ENCODE measurements around the gene ANO3.
"Not testable (repeated sequence)": the region's sequence is repeated elsewhere in the genome, so short reads cannot be mapped to it uniquely, and the experiment has no call there.

ANO3 gene

DNA sequence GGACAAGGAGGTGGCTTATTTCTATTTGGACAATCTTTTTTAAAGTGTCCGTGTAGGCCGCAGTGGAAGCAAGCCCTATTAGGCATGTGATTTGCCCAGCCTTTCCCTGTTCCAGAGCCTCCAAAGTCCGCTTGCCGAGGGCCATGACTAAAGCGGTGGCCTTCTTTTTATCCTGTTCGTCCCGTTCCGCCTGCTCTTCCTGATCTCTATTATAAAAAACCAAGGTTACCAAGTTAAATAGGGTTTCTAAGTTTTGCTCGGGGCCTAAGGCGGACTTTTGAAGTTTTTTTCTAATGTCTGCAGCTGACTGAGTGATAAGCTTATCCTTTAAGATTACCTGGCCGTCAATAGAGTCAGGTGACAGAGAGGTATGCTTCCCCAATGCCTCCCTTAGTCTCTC is 261.8 kb downstream of the ANO3 start:
- no peak overlapping the region for H2AFZ ChIP-seq (ENCODE audit: low read length, unreplicated experiment)
- H3K4me1 ChIP-seq (ENCODE audit: control insufficient read depth, insufficient read depth, low read length, unreplicated experiment) = no peaks in the 10 kb centered on the region
- H3K36me3 ChIP-seq (ENCODE audit: insufficient read depth, low read length) = no peaks in the 10 kb centered on the region
- H3K27me3 ChIP-seq (ENCODE audit: insufficient read depth, low read length) = no peaks in the 10 kb centered on the region
- H3K27ac ChIP-seq (ENCODE audit: low read depth, low read length) = no peak overlapping the region
- H3K79me2 ChIP-seq (ENCODE audit: control insufficient read depth, insufficient read depth, low read length, unreplicated experiment) = no peaks in the 10 kb centered on the region
- H3K4me3 ChIP-seq (ENCODE audit: low read depth, low read length) = no peak overlapping the region

DNA sequence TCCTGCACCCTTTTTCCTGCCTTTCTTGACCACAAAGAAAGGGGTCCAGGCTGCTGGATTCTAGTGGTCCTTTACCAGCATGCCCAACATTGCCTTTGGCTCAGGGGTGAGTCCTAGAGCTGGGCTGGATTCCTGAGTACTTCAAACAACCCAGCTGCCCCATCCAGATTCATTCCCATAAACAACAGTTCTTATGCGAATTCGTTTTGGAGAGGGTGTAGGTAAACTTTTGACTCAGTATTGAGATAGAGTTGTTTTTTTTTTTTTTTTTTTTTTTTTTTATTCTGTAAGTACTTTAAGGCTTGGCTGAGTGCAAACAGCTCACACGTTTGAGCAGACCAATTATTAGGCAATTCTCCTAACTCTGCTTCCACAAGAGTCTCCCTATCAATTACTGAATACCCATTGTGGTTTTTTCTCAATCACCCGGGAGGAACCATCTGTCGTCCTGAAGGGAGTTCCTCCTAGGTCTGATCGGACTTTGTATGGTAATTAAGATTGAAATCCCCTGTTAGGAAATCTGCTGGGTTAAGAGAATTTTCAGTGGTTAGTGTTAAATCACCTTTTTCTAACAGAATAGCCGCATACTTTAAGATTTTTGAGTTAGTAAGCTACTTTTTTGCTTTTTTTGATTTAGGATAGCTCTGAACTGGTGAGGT is 263.4 kb downstream of the ANO3 start:
- H2AFZ ChIP-seq (ENCODE audit: low read length, unreplicated experiment); H3K4me3 ChIP-seq (ENCODE audit: low read depth, low read length); H3K27me3 ChIP-seq (ENCODE audit: insufficient read depth, low read length); H3K27ac ChIP-seq (ENCODE audit: low read depth, low read length); H3K79me2 ChIP-seq (ENCODE audit: control insufficient read depth, insufficient read depth, low read length, unreplicated experiment); H3K36me3 ChIP-seq (ENCODE audit: insufficient read depth, low read length): not testable (repeated sequence)
- peaks cover 12% of the 10 kb centered on the region for H3K4me1 ChIP-seq (ENCODE audit: control insufficient read depth, insufficient read depth, low read length, unreplicated experiment)

DNA sequence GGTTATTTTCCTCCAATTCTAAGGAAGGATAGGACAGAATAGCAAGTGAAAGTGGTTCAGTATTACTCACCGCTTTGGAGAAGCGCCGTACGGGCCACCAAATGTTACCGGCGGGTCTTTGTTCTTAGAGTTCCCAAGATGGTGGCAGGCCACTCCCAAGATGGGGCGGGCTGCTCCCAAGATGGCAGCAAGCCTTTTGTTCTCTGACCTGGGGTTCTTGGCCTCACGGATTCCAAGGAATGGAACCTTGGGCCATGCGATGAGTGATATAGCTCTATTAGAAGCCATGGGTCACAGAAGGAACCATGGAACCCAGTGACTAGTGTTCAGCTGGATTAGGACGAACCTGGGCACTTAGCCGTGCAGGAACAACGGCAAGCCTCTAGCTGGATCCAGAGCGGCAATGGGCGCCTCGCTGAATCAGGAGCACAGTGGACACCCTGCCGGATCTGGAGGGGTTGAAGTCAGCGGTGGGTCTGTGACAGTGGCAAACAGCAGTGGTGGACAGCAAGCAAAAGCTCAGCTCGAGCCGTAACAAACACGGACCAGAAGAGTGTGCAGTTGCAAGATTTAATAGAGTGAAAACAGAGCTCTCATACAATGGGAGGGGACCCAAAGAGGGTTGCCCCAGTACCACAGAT is 265.2 kb downstream of the ANO3 start:
- H3K27me3 ChIP-seq (ENCODE audit: insufficient read depth, low read length); H3K79me2 ChIP-seq (ENCODE audit: control insufficient read depth, insufficient read depth, low read length, unreplicated experiment); H3K36me3 ChIP-seq (ENCODE audit: insufficient read depth, low read length); H2AFZ ChIP-seq (ENCODE audit: low read length, unreplicated experiment); H3K4me3 ChIP-seq (ENCODE audit: low read depth, low read length); H3K27ac ChIP-seq (ENCODE audit: low read depth, low read length): not testable (repeated sequence)
- H3K4me1 ChIP-seq (ENCODE audit: control insufficient read depth, insufficient read depth, low read length, unreplicated experiment) = peaks cover 12% of the 10 kb centered on the region

DNA sequence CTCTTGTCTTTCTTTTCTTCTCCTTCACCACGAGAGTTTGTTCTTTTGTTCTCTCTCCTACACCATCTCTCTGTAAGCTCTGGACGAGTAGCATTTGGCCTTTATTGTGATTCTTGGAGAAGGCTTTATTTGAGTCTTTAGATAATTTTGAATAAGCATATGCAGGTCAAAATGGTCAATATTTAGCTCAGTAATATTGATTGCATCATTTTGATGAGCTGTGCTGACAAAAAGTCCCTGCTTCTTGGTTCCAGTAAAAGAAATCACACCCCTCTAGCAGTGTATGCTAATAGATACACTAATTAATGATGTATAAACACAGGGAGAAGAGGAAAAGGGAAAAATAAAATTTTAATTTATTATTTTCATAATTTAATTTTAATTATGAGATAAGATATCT is 266.0 kb downstream of the ANO3 start:
- H3K79me2 ChIP-seq (ENCODE audit: control insufficient read depth, insufficient read depth, low read length, unreplicated experiment) = no peaks in the 10 kb centered on the region
- H2AFZ ChIP-seq (ENCODE audit: low read length, unreplicated experiment) = no peak overlapping the region
- peaks cover 12% of the 10 kb centered on the region for H3K4me1 ChIP-seq (ENCODE audit: control insufficient read depth, insufficient read depth, low read length, unreplicated experiment)
- H3K27me3 ChIP-seq (ENCODE audit: insufficient read depth, low read length) = no peaks in the 10 kb centered on the region
- no peak overlapping the region for H3K27ac ChIP-seq (ENCODE audit: low read depth, low read length)
- H3K4me3 ChIP-seq (ENCODE audit: low read depth, low read length) = no peak overlapping the region
- H3K36me3 ChIP-seq (ENCODE audit: insufficient read depth, low read length) = no peaks in the 10 kb centered on the region

DNA sequence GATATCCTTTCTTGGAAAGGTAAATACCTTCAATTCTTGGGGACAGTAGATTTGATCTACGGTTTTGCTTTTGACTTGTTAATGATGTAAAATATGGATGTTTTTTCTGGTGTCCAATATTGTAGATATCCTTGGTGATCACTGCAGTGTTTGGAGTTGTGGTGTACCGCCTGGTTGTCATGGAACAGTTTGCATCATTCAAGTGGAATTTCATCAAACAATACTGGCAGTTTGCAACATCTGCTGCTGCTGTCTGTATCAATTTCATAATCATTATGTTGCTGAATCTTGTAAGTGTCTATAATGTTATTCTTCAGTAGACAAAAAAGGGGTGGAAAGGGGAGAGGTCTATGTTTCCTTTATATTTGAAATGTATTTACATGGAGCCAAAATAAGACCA is 267.5 kb downstream of the ANO3 start:
- peaks cover 12% of the 10 kb centered on the region for H3K4me1 ChIP-seq (ENCODE audit: control insufficient read depth, insufficient read depth, low read length, unreplicated experiment)

DNA sequence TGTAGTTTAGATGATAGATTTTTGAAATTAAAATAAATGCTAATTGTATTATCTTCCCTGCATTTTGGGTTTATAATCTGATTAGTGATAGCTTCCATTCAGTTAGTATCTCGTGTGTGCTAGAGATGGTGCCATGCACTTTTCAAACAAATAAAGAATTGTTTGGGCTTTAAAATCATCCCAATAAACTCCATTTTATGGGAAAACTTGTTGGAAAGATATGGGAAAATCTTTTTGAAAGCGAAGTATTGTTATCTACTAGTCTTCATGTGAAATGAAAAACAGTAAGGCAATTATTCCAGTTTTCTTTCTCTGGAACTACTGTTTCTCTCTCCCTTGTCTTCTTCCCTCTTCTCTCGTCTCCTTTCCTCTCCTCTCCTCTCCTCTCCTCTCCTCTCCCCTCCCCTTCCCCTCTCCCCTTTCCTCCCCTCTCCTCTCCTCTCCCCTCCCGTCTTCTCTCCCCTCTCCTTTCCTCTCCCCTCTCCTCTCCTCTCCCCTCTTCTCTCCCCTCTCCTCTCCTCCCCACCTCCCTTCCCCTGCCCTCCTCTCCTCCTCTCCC is 268.0 kb downstream of the ANO3 start:
- no peaks in the 10 kb centered on the region for H3K79me2 ChIP-seq (ENCODE audit: control insufficient read depth, insufficient read depth, low read length, unreplicated experiment)
- H3K27ac ChIP-seq (ENCODE audit: low read depth, low read length) = peak overlapping the region; percentile 62
- H2AFZ ChIP-seq (ENCODE audit: low read length, unreplicated experiment) = peak overlapping the region; percentile 77
- H3K4me3 ChIP-seq (ENCODE audit: low read depth, low read length) = no peak overlapping the region; the same call in 1 of the 2 replicates
- no peaks in the 10 kb centered on the region for H3K27me3 ChIP-seq (ENCODE audit: insufficient read depth, low read length)
- no peaks in the 10 kb centered on the region for H3K36me3 ChIP-seq (ENCODE audit: insufficient read depth, low read length)
- H3K4me1 ChIP-seq (ENCODE audit: control insufficient read depth, insufficient read depth, low read length, unreplicated experiment) = peaks cover 12% of the 10 kb centered on the region

More for the DNA sequence above, 267.5 kb downstream of the ANO3 start:
- no peaks in the 10 kb centered on the region for H3K36me3 ChIP-seq (ENCODE audit: insufficient read depth, low read length)
- peak overlapping the region; percentile 62 for H3K27ac ChIP-seq (ENCODE audit: low read depth, low read length)
- peak overlapping the region; percentile 77 for H2AFZ ChIP-seq (ENCODE audit: low read length, unreplicated experiment)
- no peak overlapping the region for H3K4me3 ChIP-seq (ENCODE audit: low read depth, low read length)
- H3K79me2 ChIP-seq (ENCODE audit: control insufficient read depth, insufficient read depth, low read length, unreplicated experiment) = no peaks in the 10 kb centered on the region
- H3K27me3 ChIP-seq (ENCODE audit: insufficient read depth, low read length) = no peaks in the 10 kb centered on the region

DNA sequence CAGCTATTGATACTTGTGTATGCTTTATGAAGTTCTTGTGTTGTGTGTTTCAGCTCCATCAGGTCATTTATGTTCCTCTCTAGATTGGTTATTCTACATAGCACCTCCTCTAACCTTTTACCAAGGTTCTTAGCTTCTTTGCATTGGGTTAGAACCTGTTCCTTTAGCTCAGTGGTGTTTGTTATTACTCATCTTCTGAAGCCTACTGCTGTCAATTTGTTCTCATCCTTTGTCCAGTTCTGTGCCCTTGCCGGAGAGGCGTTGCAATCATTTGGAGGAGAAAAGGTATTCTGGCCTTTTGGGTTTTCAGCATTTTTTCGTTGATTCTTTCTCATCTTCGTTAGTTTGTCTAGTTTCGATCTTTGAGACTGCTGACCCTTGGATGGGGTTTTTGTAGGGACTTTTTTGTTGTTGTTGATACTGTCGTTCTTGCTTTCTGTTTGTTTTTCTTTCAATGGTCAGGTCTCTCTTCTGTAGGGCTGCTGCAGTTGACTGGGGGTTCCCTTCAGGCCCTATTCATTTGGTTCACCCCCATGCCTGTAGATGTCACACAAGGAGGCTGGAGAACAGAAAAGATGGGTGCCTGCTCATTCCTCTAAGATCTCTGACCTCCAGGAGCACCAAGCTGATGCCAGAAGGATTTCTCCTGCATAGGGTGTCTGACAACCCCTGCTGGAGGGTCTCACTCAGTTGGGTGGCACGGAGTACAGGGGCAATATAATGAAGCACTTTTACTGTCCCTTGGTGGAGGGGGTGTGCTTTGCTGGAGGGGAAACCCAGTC is 276.0 kb downstream of the ANO3 start:
- Histone ChIP-seq H3K27ac (ENCODE audit: low read depth, low read length) (no peak overlapping the region), H2AFZ (ENCODE audit: low read length, unreplicated experiment) (no peak overlapping the region), H3K79me2 (ENCODE audit: control insufficient read depth, insufficient read depth, low read length, unreplicated experiment) (no peaks in the 10 kb centered on the region), H3K4me3 (ENCODE audit: low read depth, low read length) (no peak overlapping the region), H3K36me3 (ENCODE audit: insufficient read depth, low read length) (no peaks in the 10 kb centered on the region), H3K27me3 (ENCODE audit: insufficient read depth, low read length) (no peaks in the 10 kb centered on the region), H3K4me1 (ENCODE audit: control insufficient read depth, insufficient read depth, low read length, unreplicated experiment) (no peaks in the 10 kb centered on the region)

DNA sequence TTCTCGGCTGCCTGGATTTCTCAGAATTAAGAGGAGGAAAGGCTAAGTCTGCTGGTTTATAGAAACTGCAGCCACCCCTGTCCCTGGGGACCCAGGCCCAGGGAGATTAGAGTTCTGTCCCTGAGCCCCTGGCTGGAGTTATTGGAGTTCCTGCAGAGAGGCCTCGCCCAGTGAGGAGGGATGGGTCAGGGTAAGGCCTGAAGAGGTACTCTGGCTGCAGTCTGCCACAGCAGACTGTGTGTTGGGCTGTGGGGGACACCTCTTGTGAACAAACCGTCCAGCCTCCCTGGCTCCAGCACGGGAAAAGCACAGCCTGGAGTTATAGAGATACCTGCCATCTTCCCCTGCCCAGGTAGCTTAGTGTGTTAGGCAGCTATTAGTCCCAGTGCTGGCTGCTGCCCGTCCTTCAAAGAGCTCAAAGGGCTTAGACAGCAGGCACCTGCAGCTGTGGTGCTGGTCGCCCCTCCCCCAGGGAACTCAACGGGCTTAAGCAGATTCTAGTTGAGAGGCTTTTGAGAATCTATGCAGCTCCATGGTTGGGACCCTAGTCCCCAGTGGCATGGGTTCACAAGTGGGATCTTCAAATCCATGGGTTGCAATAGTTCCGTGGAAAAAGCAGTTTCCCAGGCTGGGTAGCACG is 276.7 kb downstream of the ANO3 start:
- H3K27me3 ChIP-seq (ENCODE audit: insufficient read depth, low read length) = no peaks in the 10 kb centered on the region

DNA sequence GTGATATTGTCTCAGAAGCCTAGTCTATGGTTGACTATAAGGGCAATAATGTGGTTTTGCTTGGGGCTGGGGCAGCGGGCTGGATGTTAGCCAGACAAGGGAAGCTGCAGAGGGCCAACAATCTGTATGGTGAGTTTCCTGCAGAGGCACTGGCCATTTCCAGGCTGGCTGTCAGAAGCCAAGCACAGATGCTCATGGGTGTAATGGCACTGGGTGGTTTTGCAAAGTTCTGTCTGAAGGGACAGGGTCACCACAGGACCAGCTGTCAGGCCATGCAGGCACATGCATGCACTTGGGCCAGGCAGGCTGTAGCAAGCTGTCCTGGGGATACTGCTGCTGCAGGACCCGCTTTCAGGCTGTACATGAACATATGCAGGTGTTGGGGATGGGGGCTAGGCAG is 281.8 kb downstream of the ANO3 start:
- no peaks in the 10 kb centered on the region for H3K27me3 ChIP-seq (ENCODE audit: insufficient read depth, low read length)
- no peaks in the 10 kb centered on the region for H3K36me3 ChIP-seq (ENCODE audit: insufficient read depth, low read length)
- no peaks in the 10 kb centered on the region for H3K4me1 ChIP-seq (ENCODE audit: control insufficient read depth, insufficient read depth, low read length, unreplicated experiment)
- H3K27ac ChIP-seq (ENCODE audit: low read depth, low read length) = no peak overlapping the region
- H3K79me2 ChIP-seq (ENCODE audit: control insufficient read depth, insufficient read depth, low read length, unreplicated experiment) = no peaks in the 10 kb centered on the region
- no peak overlapping the region for H3K4me3 ChIP-seq (ENCODE audit: low read depth, low read length)
- no peak overlapping the region for H2AFZ ChIP-seq (ENCODE audit: low read length, unreplicated experiment)

More for the DNA sequence above, 276.7 kb downstream of the ANO3 start:
- Histone ChIP-seq H2AFZ (ENCODE audit: low read length, unreplicated experiment) (no peak overlapping the region), H3K4me1 (ENCODE audit: control insufficient read depth, insufficient read depth, low read length, unreplicated experiment) (no peaks in the 10 kb centered on the region), H3K27ac (ENCODE audit: low read depth, low read length) (no peak overlapping the region), H3K79me2 (ENCODE audit: control insufficient read depth, insufficient read depth, low read length, unreplicated experiment) (no peaks in the 10 kb centered on the region), H3K36me3 (ENCODE audit: insufficient read depth, low read length) (no peaks in the 10 kb centered on the region), H3K4me3 (ENCODE audit: low read depth, low read length) (no peak overlapping the region)

DNA sequence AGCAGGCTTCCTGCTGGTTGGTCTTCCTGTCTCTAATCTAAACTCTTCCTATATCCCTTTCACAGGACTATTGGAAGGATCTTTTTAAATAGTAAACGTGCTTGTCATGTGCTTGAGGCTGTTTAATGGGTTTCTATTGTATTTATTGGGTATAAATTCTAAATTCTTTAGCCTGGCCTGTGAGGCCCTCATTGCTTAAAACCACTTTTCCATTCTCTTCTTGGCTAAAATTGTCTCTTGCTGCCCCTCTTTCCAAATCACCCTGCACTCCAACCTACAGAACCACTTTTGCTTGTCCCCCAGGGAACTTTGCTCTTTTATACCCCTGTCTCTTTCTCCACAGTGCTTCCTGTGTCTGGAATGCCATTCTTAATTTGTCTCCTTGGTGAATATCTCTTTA is 286.5 kb downstream of the ANO3 start:
- Histone ChIP-seq H3K79me2 (ENCODE audit: control insufficient read depth, insufficient read depth, low read length, unreplicated experiment) (no peaks in the 10 kb centered on the region), H3K27ac (ENCODE audit: low read depth, low read length) (no peak overlapping the region), H3K4me3 (ENCODE audit: low read depth, low read length) (no peak overlapping the region), H3K36me3 (ENCODE audit: insufficient read depth, low read length) (no peaks in the 10 kb centered on the region), H3K4me1 (ENCODE audit: control insufficient read depth, insufficient read depth, low read length, unreplicated experiment) (peaks cover 27% of the 10 kb centered on the region), H2AFZ (ENCODE audit: low read length, unreplicated experiment) (no peak overlapping the region), H3K27me3 (ENCODE audit: insufficient read depth, low read length) (no peaks in the 10 kb centered on the region)

All from ACC112 (cell line).